Measurements from ENCODE around the gene RSF1.
"Not testable (repeated sequence)": the region's sequence is repeated elsewhere in the genome, so short reads cannot be mapped to it uniquely, and the experiment has no call there.

RSF1 gene, protein sequence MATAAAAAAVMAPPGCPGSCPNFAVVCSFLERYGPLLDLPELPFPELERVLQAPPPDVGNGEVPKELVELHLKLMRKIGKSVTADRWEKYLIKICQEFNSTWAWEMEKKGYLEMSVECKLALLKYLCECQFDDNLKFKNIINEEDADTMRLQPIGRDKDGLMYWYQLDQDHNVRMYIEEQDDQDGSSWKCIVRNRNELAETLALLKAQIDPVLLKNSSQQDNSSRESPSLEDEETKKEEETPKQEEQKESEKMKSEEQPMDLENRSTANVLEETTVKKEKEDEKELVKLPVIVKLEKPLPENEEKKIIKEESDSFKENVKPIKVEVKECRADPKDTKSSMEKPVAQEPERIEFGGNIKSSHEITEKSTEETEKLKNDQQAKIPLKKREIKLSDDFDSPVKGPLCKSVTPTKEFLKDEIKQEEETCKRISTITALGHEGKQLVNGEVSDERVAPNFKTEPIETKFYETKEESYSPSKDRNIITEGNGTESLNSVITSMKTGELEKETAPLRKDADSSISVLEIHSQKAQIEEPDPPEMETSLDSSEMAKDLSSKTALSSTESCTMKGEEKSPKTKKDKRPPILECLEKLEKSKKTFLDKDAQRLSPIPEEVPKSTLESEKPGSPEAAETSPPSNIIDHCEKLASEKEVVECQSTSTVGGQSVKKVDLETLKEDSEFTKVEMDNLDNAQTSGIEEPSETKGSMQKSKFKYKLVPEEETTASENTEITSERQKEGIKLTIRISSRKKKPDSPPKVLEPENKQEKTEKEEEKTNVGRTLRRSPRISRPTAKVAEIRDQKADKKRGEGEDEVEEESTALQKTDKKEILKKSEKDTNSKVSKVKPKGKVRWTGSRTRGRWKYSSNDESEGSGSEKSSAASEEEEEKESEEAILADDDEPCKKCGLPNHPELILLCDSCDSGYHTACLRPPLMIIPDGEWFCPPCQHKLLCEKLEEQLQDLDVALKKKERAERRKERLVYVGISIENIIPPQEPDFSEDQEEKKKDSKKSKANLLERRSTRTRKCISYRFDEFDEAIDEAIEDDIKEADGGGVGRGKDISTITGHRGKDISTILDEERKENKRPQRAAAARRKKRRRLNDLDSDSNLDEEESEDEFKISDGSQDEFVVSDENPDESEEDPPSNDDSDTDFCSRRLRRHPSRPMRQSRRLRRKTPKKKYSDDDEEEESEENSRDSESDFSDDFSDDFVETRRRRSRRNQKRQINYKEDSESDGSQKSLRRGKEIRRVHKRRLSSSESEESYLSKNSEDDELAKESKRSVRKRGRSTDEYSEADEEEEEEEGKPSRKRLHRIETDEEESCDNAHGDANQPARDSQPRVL (N-terminal part only)

DNA sequence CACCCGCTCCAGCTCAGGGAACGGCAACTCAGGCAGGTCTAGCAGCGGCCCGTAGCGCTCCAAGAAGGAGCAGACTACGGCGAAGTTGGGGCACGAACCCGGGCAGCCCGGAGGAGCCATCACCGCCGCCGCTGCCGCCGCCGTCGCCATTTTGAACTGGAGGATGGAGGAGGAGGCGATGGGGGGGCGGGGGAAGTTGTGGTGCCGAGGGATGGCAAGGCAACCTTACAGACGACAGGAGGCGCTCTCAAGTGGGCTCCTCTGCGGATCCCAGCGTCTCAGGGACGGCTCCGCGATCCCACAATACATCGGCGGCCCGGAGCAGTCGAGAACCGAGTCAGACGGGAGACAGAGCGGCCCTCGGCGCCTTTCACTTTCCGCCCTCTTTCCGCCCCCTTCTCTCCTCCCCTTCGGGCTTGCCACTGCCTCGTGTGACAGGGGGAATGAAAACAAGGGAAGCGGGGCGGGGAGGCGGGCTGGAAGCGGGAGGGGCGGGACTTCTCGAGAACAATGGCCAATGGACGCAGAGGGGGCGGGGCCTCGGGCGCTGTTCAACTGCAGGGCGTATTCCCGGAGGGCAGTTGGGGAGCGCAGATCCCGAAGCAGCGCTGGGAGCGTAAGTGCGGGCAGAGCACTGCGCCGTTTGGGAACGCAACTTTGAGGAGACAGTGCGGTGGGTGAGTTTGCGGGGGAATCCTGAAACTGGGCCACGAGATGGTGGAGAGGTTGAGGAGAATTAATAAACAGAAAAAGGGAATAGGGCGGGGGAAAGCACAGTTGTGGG is at the start of gene RSF1, which contains the start of gene AAMDC:
RSF1 (minus strand) TSS at position 158 of the 784 bp plus-strand sequence; CDS start at position 150, 8 bp downstream.
AAMDC (plus strand) TSS at position 580 of the 784 bp plus-strand sequence. CDS start 21,353 bp downstream, outside the sequence.
- DNase-seq (ENCODE audit: low spot score in 2 of 2): peak; percentile 83 to 95
- peak; percentile 91 for ATAC-seq
- H3K27ac Mint-ChIP-seq: peak within 1 kb of the TSS; percentile 89
- H3K9me3 Mint-ChIP-seq: no peaks in the 10 kb centered on the region
- peaks cover 28% of the 10 kb centered on the region for H3K4me1 Mint-ChIP-seq
- peak within 1 kb of the TSS; percentile 93 for H3K4me3 Mint-ChIP-seq
- peaks cover 9% of the 10 kb centered on the region for H3K36me3 Mint-ChIP-seq

DNA sequence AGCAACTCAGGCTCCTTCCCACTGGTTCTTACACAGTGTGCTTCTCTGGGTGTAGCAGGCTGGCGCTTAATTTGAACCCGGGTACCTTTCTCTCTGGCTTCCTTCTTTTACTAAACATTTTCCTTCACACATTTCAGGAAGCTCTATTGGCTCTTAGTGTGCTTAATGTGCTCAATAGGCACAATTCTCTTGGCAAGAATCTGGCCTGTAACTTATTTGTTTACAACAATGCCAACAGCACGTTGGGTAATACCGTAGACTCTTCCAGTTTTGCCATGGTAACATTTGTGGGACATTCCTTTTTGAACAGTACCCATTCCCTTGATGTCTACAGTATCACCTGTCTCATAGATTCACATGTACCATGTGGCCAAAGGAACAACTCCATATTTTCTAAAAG is 48.2 kb upstream of the RSF1 start:
- Mint-ChIP-seq H3K4me1 (no peaks in the 10 kb centered on the region), H3K9me3 (no peaks in the 10 kb centered on the region), H3K4me3 (no peak overlapping the region), H3K36me3 (peaks cover 19% of the 10 kb centered on the region), H3K27ac (no peak overlapping the region)
- DNase-seq (ENCODE audit: low spot score in 2 of 2) (no peak), ATAC-seq (no peak)

DNA sequence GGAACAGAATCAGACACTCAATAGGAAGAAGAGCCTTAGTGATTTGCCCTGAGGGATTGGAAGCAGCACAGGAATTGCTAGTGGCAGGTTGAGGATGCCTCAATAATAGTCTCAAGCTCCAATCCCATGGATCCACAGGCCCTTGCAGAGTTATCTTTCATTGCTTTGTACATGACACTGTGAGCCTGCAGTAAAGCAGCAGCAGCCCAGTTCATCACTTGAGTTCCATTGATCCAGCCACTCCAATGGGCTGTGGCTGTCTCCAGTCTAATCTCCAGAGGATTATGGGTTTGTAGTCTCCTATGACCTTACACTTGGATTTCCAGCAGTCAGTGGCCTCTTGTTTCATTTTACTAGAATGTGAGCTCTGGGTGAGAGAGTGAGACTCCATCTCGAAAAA is 45.8 kb upstream of the RSF1 start:
- no peaks in the 10 kb centered on the region for H3K4me1 Mint-ChIP-seq
- H3K36me3 Mint-ChIP-seq: peaks cover 11% of the 10 kb centered on the region
- no peak overlapping the region for H3K4me3 Mint-ChIP-seq
- no peak overlapping the region for H3K27ac Mint-ChIP-seq
- H3K9me3 Mint-ChIP-seq: no peaks in the 10 kb centered on the region
- DNase-seq (ENCODE audit: low spot score in 2 of 2) (no peak), ATAC-seq (no peak)

DNA sequence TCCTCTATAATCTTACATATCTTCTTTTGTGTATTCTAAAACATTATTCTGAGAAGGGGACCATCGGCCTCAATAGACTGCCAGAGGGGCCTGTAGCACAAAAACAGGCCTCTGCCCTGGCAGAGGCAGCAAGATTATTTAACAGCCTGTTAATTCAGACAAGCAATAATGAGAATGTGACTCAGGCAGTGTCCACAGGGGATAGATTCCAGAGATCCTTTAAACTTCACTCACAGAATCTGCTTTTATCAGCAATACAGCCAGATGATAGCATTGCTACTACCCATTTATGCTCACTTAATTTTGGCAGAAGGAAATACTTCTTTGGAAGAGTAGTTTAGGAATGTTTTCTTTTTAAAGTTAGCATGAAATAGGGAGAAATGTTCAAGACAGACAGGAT is 45.3 kb upstream of the RSF1 start:
- H3K36me3 Mint-ChIP-seq: peaks cover 7% of the 10 kb centered on the region
- no peak overlapping the region for H3K4me3 Mint-ChIP-seq
- DNase-seq (ENCODE audit: low spot score in 2 of 2): no peak
- ATAC-seq: no peak
- H3K27ac Mint-ChIP-seq: no peak overlapping the region
- H3K9me3 Mint-ChIP-seq: no peaks in the 10 kb centered on the region
- H3K4me1 Mint-ChIP-seq: no peaks in the 10 kb centered on the region

DNA sequence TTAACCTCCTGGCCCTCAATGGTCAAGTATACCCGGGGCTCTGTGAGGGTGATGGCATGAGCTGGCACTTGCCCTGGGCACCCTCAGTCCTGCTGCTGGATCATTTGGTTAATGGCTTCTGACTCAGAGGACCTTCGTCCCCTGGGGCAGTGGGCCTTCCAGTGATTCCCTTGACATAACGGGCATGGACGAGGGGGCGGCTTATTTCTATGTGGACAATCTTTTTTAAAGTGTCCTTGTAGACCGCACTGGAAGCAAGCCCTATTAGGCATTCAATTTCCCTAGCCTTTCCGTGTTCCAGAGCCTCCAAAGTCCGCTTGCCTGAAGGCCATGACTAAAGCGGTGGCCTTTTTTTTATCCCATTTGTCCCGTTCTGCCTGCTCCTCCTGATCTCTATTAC is 40.9 kb upstream of the RSF1 start:
- not testable (repeated sequence) for ATAC-seq; H3K4me3 Mint-ChIP-seq; H3K4me1 Mint-ChIP-seq; H3K27ac Mint-ChIP-seq; DNase-seq (ENCODE audit: low spot score in 2 of 2); H3K36me3 Mint-ChIP-seq; H3K9me3 Mint-ChIP-seq

DNA sequence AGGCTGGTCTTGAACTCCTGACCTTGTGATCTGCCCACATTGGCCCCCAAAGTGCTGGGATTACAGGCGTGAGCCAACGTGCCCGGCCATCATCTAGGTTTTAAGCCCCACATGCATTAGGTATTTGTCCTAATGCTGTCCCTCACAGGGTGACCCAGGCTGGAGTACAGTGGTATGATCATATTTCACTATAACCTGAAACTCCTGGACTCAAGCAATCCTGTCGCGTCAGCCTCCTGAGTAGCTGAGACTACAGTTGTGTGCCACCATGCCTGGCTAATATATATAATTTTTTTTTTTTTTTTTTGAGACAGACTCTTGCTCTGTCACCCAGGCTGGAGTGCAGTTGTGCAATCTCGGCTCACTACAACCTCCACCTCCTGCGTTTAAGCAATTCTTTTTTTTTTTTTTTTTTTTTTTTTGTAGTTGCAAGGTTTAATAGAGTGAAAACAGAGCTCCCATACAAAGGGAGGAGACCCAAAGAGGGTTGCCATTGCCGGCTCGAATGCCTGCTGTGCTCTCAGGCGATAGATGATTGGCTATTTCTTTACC is 37.5 kb upstream of the RSF1 start:
- not testable (repeated sequence) for DNase-seq (ENCODE audit: low spot score in 2 of 2); H3K36me3 Mint-ChIP-seq; H3K27ac Mint-ChIP-seq; H3K4me3 Mint-ChIP-seq; H3K4me1 Mint-ChIP-seq; ATAC-seq; H3K9me3 Mint-ChIP-seq

DNA sequence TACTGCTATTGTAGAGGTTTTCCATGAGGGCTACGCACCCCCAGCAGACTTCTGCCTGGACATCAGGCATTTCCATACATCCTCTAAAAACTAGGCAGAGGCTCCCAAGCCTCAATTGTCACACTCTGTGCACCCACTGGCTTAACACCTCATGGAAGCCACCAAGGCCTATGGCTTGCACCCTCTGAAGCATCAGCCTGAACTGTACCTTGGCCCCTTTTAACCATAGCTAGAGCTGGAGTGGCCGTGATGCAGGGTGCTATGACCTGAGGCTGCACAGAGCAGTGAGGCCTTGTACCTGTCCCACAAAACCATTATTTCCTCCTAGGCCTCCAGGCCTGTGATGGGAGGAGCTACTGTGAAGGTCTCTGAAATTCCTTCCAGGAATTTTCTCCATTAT is 34.3 kb upstream of the RSF1 start:
- Mint-ChIP-seq H3K4me1 (no peaks in the 10 kb centered on the region), H3K36me3 (no peaks in the 10 kb centered on the region), H3K9me3 (peaks cover 4% of the 10 kb centered on the region), H3K4me3 (no peak overlapping the region), H3K27ac (no peak overlapping the region)
- no peak for ATAC-seq
- no peak for DNase-seq (ENCODE audit: low spot score in 2 of 2)

DNA sequence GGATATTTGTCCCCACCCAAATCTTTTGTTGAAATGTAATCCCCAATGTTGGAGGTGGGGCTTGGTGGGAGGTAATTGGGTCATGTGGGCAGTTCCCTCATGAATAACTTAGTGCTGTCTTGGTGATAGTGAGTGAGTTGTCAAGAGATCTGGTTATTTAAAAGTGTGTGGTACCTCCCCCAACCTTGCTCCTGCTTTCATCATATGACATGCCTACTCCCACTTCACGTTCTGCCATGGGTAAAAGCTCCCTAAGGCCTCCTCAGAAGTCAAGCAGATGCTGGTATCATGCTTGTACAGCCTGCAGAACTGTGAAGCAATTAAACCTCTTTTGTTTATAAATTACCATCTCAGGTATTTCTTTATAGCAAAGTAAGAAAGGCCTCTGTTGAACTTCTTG is 31.0 kb upstream of the RSF1 start:
- H3K4me1 Mint-ChIP-seq: no peaks in the 10 kb centered on the region
- H3K4me3 Mint-ChIP-seq: no peak overlapping the region
- ATAC-seq (no peak), DNase-seq (ENCODE audit: low spot score in 2 of 2) (no peak)
- no peaks in the 10 kb centered on the region for H3K36me3 Mint-ChIP-seq
- no peak overlapping the region for H3K27ac Mint-ChIP-seq
- peaks cover 4% of the 10 kb centered on the region for H3K9me3 Mint-ChIP-seq

DNA sequence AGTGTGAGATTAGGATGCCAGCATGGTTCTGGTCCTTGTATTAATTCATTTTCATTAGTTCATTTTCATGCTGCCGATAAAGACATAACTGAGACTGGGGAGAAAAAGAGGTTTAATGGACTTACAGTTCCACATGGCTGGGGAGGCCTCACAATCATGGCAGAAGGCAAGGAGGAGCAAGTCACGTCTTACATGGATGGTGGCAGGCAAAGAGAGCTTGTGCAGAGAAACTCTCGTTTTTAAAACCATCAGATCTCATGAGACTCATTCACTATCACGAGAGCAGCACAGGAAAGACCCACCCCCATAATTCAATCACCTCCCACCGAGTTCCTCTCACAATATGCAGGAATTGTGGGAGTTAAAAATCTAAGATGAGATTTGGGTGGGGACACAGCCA is 23.2 kb upstream of the RSF1 start:
- H3K4me1 Mint-ChIP-seq; H3K27ac Mint-ChIP-seq; ATAC-seq; DNase-seq (ENCODE audit: low spot score in 2 of 2); H3K4me3 Mint-ChIP-seq; H3K36me3 Mint-ChIP-seq: not testable (repeated sequence)
- peaks cover 11% of the 10 kb centered on the region for H3K9me3 Mint-ChIP-seq

DNA sequence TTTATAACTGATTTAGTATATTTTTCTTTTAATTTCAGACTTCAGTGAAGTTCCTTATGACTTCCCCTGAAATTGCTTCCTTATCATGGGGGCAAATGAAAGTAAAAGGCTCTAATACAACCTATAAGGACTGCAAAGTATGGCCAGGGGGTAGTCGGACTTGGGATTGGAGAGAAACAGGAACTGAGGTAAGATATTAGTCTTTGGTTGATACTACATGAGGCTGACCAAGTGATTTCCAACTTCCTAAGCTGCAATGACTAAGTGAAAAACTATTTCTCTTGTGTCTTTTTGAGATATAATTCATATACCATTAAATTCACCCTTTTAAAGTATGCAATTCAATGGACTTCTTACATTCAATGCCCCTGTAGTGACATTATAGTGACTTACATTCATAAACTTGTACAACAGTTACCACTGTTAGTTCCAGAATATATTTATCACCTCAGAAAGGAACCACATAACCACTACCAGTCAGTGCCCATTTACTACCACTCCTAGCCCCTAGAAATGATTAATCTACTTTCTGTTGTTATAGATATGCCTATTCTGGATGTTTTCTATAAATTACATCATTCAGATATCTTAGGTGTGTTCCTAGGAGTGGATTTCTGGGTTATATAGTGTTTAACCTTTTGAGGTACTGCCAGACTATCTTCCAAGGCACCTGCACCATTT is 22.1 kb upstream of the RSF1 start:
- peaks cover 11% of the 10 kb centered on the region for H3K9me3 Mint-ChIP-seq
- H3K27ac Mint-ChIP-seq: no peak overlapping the region
- DNase-seq (ENCODE audit: low spot score in 2 of 2): no peak
- H3K4me1 Mint-ChIP-seq: no peaks in the 10 kb centered on the region
- H3K4me3 Mint-ChIP-seq: no peak overlapping the region
- peak; percentile 70 for ATAC-seq
- H3K36me3 Mint-ChIP-seq: no peaks in the 10 kb centered on the region

DNA sequence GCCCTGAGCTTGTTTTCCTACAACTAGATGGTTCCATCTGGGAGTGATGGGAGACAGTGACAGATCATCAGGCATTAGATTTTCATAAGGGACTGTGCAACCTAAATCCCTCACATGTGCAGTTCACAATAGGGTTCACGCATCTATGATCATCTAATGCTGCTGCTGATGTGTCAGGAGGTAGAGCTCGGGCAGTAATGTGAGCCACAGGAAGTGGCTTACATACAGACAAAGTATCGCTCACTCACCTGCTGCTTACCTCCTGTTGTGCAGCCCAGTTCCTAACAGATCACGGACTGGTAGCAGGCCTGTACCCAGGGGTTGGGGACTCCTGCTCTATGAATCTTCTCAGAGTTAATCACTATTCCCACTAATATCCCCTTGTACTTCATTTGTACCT is 12.8 kb upstream of the RSF1 start:
- Mint-ChIP-seq H3K4me3 (no peak overlapping the region), H3K9me3 (no peaks in the 10 kb centered on the region), H3K4me1 (no peaks in the 10 kb centered on the region), H3K36me3 (no peaks in the 10 kb centered on the region), H3K27ac (no peak overlapping the region)
- DNase-seq (ENCODE audit: low spot score in 2 of 2) (no peak), ATAC-seq (peak; percentile 80)

DNA sequence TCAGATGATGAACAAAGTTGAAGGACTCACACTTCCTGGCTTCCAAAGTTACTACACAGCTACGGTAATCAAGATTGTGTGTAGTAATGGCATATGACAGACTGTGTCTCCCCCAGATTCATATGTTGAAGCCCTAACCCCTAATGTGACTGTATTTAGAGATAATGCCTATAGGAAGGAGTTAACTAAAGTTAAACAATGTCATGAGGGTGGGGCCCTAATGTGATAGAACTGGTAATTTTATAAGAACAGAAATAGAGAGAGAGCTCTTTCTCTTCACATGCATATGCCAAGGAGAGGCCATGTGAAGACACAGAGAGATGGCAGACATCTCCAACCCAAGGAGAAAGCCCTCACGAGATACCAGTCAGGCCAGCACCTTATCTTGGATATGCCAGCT is 8.4 kb upstream of the RSF1 start:
- Mint-ChIP-seq H3K9me3 (no peaks in the 10 kb centered on the region), H3K4me1 (no peaks in the 10 kb centered on the region), H3K4me3 (no peak overlapping the region), H3K36me3 (no peaks in the 10 kb centered on the region), H3K27ac (no peak overlapping the region)
- DNase-seq (ENCODE audit: low spot score in 2 of 2): no peak
- ATAC-seq: no peak

DNA sequence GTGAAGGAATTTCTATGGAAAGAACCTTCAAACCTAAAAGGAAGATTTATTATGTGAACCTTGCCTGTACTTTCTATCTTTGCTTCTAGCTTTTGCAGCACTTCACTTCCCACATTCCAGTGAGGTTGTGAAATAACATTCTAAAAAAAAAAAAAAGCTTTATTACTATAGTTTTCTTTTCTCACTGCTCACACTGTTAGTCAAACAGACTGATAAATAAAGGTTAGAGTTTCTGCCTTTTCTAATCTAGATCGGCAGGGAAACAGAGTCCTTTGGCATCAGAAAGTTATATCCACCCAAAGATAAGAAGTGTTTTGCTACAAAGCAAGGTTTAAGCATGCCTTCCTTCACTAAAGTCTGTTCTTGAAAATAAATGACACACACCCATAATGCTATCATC is 3.3 kb upstream of the RSF1 start:
- no peaks in the 10 kb centered on the region for H3K9me3 Mint-ChIP-seq
- ATAC-seq (no peak), DNase-seq (ENCODE audit: low spot score in 2 of 2) (no peak)
- no peak overlapping the region for H3K4me3 Mint-ChIP-seq
- H3K36me3 Mint-ChIP-seq: peaks cover 9% of the 10 kb centered on the region
- H3K4me1 Mint-ChIP-seq: peaks cover 11% of the 10 kb centered on the region
- no peak overlapping the region for H3K27ac Mint-ChIP-seq

DNA sequence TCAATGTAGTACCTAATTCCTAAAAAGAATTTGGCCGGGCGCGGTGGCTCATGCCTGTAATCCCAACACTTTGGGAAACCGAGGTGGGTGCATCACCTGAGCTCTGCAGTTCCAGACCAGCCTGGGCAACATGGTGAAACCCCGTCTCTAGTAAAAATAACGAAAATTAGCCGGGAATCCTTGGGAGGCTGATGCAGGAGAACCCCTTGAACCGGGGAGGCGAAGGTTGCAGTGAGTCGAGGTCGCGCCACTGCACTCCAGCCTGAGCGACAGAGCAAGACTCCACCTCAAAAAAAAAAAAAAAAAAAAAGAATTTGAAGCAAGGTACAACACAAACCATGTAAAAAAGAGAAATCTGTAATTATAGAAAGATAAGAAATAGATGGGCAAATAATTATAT is 1.6 kb upstream of the RSF1 start:
- H3K27ac Mint-ChIP-seq; H3K9me3 Mint-ChIP-seq; DNase-seq (ENCODE audit: low spot score in 2 of 2); ATAC-seq; H3K36me3 Mint-ChIP-seq: not testable (repeated sequence)
- peak overlapping the region; percentile 93 for H3K4me3 Mint-ChIP-seq
- peaks cover 19% of the 10 kb centered on the region for H3K4me1 Mint-ChIP-seq

Data from stimulated activated effector memory CD8-positive, alpha-beta T cell treated with anti-CD3 and anti-CD28 coated beads, Interleukin-12 subunit alpha, Interleukin-12 subunit beta, amount 100 ng/mL, for 72 hours (primary cell).